Stimulated activated CD4-positive, alpha-beta T cell treated with anti-CD3 and anti-CD28 coated beads, Interleukin-15, amount 100 ng/mL, for 1 hour (primary cell): Measurements from ENCODE around the gene C4orf50.

ENCODE experiments used
- DNase-seq, 2 donors: peaks; one replicate each; pipeline ENCODE4 v3.0.0-alpha.2; 2020; ENCODE audit warnings: low read depth in 1 of 2, low spot score in 1 of 2

C4orf50 gene

DNA sequence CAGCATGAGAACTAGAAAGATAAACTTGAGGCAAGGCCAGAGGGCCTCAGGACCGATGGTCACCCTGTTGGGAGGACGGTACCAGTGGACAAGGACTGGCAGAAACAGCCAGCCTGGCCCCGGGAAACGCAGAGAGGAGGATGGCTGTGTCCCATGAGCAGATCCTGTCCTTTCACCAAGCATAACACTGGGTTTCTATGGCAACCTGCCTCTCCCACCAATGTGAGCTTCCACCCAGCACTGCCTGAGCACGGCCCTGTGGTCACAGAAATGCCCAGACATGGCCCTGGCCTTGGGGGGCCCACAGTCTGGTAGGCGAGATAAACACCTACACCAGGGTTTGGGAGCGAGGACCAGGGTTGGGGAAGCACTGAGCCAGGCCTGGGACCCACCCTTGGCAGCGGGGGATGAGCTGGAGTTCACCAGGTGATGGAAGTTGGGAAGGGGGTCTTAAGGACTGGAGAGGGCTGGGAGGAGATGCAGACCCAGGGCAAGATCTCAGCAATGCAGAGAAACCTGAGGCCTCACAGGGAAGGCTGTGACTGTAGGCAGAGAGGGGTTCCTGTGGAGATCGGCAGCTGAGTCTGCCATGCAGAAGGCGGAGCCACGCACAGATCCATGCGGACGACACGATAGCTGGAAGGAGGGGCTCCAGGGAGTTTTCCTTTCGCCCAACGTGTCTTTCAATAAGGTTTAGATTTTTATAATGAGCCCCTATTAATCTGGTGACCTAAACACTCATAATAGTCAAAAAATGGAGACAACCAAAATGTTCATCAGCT is 92.6 kb downstream of the C4orf50 start:
- no peak for DNase-seq

DNA sequence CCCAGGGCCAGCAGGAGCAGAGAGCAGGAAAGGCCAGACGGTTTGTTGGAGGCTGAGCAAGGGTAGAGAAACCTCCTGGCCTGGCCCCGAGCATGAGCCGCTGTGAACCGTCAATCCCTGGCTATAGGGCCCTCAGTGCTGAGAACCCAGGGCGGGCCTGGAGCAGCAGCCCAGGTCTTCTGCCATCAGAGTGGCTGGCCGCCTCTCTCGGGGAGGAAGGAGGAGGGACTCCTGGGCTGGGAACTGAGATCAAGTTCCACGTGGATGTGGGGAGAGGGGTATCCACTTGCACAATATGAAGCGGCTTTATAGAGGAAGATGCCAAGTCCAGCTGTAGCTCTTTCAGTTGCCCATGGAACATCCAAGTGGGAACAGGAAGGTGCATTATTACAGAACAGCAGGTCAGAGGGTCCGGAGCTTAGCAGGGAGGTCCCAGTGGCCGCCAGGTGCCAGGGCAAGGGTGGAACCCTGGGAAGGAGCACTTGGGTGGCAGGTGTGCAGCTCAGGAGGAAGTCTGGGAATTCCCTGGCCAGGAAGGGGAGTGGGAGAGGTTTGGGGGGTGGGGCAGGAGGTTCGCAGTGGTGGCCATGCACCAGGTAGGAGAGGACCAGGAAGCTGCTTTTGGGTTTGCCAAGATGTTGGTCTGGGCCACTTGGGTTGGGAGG is 93.6 kb downstream of the C4orf50 start:
- no peak for DNase-seq

DNA sequence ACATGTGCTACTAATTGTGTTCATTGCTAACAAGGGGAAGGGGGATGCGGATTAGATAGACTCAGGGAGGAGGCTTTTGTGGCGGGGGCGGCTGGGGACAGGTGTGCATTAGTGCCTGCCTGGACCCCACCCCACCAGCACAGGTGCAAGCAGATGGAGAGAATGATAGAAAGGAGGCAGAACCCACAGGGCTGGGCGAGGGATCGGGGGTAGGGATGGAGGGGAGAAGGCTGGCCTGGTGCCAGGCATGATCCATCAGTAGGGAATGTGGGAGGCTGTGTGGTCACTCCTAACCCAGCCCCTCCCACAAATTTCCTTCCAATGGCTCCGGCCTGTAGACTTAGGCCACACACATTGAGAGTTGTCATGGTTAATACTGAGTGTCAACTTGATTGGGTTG is 94.9 kb downstream of the C4orf50 start:
- DNase-seq, result no peak

DNA sequence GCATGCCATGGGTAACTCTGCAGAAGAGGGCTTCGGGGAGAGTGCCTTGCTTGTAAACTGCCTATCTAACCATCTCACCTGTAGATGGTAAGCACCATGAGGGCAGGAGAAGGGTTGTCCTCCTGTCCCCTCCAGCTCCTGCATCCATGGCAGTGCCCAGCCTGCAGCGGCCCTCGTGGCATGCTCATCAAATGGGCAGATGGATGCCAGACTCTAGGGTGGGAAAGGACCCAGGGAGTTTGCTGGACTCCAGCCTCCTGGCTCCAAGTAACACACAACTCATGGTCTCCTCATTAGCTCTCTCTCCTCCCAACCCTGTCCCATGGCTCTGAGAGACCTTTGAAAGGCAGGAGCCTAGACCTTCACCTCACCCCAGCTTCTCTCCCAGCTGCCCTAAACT is 95.7 kb downstream of the C4orf50 start:
- no peak for DNase-seq

DNA sequence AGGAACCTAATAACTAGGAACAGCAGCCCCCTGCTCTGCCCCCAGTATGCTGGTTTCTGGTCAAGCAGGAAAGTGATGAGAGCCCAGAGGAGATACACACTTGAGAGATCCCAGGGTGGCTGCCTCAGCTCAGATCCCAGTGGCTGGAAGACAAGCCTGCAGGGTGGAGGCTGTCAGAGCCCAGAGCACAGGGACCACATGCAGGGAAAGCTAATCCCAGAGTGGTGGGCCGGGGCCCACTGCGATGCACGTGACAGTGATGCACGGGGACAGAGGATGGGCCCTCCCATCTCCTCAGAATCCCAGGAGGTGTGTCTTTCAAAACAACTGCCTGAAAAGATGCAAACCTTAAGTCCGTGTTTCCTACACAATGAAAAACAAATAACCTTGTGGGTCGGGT is 96.2 kb downstream of the C4orf50 start:
- DNase-seq, result no peak

DNA sequence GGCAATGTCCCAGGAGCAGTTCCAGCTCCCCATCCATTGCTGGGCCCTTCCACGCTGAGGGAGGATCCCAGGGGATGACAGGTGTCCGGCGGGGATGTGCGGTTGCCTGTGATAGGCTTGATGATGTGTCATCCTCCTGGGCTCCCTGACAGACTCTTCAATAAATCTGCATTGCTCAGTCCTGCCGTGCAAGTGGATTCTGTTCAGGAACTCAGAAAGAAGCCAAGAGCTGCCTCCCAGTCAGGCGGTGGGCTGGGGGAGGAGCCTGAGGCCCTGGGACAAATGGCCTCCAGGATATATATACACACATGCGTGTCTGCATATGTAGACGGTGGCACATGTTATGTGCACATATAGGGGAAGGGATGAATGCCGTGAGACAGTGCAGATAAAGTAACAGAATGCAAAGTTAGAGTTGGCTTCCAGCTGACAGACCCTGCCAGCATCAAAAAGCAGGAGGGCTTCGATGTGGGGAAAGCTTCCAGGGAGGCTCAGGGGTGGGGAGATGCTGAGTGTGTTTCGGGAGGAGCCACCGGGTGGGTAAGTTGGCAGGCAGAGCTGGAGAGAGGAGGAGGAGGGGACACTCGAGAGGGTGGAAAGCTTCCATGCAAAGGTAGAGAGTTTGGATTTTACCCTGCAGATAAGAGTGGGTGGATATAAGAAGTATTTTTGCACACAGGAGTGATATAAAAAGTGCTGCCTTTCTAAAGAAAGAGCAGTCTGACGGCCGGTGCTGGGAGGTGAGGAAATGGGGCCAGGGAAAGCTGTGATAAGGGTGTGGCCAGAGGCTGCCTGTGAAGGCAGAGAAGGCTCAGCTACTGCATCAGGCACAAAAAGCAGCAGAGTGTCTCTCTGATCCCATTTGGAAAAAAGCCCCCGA is 96.9 kb downstream of the C4orf50 start:
- no peak for DNase-seq

DNA sequence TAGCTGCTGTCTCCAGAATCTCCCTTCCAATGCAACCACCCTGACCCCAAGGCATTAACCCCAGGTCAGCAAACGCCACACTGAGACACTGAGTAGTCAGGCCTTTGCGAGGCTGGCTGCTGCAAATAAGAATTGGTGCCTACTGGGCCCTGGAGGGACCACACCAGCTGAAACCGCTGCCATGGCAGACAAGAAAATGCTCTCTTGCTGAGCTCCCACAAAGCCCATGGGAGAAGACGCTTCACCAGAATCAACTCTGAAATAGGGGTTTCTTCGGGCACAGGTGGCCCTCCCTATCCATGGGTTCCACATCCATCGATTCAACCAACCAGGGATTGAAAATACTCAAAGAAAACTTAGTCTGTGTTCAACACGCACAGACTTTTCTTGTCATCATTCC is 98.7 kb downstream of the C4orf50 start:
- no peak for DNase-seq

DNA sequence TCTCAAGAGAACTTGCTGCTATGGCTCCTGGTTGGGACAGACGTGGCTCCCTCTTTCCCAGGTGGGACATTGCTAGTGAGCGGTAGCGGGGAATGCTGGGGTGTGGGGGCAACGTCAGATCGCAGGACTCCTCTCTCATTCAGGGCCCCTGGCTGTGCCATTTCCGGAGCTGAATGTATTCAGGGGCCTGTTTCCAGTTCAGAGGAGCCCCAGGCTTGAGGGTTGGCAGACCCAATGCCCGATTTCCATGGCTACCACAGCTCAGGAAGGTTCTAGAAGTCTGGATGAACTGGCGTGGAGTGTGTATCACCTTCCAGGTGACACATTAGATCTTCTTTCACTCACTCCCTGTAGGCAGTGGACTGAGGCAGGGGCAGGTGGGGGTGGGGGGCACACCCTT is 99.2 kb downstream of the C4orf50 start:
- DNase-seq, result no peak

DNA sequence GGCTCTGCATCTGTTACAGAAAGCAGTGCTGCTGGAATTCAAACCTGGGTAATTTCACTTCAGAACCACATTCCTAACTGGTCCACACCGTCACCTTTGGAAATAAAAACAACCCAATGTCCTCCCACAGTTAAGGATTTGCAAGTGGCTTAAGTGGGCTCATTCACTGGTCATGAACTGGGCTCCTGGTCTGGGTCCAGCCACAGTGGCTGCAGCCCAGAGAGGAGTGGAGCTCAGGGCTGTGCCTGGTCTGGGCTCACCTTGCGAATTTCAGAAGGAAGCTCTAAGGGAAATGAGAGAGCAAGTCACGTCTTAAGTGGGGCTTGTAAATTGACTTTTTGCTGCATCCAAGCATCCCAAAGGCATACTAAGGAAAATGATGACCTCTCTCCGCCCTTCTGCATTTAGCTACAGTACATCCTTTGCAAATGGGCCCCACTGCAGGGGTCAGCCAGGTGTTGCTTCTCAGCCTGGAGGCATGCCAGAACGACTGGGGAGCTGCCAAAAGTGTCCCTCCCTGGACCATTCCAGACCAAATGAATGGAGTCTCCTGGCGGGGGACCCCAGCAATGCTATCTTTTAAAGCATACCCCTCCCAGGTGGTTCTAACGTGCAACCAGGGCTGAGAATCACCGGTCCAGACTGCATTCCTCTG is 99.8 kb downstream of the C4orf50 start:
- no peak for DNase-seq

DNA sequence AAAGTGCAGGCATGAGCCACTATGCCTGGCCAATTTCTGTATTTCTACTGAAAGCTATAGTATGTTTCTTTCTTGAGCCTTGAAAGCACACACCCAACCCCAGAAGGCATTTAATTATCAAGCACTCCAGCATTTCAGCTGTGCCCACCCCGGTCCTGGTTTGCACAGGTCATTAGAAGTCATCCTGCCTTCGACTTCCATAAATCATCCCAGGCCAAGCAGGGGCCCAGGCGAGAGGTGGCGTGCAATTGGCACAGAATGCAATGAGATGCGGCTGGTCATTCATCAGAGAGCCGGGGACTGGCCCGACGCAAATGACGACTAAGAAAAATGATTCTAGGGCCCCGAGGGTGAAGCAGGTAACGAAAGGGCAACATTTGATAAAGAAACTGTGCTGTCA is 100.6 kb downstream of the C4orf50 start:
- no peak for DNase-seq

DNA sequence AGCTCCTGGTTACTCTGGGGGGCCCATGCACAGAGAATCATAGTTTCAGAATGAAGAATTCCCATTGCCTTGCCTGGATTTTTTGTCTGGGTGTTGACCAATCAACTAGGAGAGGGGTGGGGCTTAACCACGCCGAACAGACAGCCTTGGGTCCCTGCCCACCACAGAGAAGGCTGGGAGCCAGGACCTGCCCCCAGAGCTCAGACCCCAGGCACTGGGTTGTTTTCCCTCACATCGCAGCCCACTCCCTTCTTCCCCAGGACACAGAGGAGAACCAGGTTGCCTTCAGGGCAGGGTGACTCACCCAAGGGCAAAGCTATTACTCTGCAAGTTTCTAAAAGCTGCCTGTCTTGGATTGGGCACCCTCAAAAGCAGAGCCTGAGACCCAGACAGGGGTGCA is 102.0 kb downstream of the C4orf50 start:
- no peak for DNase-seq

DNA sequence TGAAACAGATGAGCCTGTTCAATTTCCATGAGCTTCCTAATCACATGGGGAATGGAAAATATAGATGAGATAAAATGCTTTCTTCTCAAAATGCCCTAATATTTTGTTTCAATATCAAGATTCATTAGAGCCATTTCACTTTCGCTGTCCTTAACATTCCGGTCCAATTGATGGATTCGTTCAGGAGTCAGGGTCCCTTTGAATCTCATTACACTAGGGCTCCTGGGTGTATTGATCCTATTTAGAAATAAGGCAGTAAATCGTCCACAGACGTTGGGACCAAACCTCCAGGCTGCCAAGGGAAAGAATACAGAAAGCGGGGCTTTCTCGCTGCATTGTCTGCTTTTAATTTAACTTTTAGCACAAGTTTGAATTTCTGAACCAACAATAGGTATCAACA is 104.8 kb downstream of the C4orf50 start:
- no peak for DNase-seq

DNA sequence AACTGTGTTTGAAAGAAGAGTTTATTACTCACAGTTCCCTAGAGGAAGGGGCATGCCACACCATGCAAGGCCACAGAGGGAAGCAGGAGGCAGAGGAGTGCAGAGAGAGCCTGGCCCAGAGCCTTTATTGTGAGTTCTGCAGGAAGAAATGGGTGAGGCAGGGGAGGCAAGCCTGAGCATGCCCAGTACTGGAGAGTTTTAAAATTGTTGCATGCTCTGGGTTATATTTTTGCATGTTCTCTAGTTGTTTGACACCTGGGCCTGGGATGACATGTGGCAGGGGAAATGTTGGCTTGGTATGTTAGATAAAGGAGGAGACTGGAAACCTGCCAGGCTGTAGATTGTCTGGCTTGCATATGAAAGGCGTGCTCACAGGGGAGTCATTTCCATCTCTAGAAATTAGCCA is 105.6 kb downstream of the C4orf50 start:
- no peak for DNase-seq

DNA sequence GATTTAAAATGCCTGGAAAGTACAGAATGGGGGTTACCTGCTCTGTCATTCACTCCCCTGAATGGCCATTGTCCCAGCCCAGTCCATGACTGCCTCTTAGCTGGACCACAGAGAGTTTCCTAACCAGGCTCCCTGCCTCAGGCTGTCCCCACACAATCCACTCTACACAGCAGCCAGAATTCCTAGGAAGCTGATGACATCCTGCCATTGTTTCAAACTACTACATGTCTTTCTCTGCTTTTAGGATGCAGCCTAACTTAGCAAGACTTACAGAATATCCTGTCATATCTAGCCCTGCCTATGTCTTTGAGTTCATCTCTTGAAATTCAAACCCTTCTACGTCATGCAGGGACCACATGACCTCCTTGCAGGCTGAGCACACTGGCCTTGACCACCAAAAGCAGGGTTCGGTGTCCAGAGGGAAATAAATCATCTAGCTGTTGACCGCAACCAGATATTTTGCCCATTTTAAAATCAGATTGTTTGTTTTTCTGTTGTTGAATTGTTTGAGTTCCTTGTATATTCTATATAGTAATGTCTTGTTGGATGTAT is 109.3 kb downstream of the C4orf50 start:
- no peak for DNase-seq

DNA sequence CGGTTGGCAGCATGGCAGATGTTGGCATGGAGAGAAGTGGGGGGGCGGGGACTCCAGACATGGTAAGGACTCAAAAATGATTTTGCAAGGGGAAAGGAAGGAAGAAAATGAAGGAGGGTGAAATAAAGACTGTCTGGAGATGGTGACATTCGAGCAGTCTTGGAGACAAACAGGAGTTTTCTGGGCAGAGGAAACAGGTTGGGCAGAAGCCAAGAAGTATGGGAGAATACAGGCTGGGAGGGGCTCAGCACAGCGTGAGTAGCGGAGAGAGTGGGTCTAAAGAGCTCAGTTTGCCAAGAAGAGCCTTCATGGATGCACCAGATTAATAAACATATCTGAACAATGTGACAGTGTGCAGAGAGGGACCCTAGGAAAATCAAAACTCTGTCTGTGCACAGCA is 112.0 kb downstream of the C4orf50 start:
- DNase-seq, result no peak

DNA sequence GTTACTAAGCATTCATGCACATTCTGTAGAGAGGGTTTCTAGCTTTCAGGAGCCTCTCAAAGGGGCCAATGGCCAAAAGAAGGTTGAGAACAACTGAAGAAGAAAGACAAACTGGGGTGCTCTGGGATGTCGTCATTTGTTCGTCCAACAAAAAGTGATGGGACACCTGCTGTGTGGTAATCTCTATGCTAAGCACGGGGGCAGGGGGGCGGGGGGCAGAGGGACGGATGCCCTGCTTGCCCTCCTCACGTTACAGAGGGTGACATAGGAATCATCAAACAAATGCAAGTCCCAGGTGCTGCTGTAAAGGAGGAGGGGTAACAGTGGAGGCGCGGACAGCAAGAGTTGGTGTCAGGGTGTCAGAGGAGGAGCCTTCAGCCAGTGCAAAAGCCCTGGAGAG is 112.5 kb downstream of the C4orf50 start:
- no peak for DNase-seq

DNA sequence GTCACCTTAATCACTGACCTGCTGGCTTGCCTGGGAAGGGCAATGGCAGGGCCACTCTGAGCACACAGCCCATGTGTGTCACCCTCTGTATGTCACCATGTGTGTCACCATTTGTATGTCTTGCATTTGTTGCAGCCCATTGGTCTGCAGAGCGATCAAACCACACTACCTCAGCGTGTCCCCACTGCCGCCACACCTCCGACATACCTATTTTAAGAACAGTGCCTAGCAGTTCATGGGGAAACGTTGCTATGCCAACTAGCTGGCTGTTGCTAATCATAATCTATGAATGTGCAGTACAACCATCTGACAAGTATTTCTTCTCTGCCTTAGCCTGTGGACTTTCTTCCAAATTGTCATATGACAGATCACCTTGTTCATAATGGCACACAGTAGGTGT is 117.4 kb downstream of the C4orf50 start:
- no peak for DNase-seq

DNA sequence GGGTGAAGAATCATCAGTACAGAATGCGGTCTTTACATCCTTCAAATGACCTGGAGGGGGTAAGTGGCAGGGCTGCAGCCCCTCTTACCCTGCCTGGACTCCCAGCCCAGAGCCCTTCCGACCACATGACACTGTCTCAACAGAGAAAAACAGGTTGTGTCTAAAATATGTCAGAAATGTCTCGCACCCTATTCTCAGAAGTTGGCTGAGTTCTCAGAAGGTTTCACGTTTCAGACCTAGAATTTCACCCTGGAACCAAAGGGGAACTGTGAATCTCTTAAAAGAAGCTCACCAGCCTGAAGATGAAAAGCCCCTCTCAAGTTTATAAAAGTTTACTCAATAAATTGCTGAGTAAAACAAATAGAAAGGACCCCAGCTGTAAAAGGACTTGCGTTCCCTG is 118.3 kb downstream of the C4orf50 start:
- DNase-seq, result no peak

DNA sequence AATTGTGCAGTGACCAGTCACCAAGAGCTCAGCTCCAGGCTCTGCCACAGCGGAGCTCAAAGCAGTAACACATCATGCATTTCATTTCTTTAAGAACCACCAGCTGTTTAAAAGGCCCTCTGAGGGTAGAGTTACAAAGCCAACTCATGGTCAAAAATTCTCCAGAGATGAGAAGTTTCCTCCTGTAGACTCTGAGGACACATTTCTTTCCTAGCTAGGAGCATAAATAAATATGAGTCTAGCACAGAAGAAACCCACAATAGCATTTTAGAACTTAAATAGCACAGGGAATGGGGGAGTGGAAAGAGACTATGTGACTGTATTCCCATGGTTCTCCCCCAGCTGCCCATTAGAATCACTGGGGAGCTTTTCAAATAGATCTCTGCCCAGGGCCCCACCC is 118.8 kb downstream of the C4orf50 start:
- no peak for DNase-seq

DNA sequence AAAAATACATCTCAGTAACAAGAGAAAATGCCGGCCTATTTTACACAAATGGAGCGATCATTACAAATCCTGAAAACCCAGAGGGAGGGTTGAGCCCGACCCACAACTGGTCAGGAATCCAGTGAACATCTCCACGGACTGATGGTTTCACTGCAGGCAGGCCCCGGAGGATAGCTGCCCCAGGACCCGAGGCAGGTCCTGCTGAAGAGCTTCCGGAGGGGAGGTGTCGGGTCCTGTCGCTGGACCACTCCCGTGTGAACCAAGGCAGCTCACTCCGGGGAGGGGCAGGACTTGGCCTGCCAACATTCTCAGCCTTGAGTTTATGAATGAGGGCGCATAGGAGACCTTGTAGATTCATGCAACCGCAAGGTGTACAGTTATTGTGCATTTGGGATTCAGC is 120.6 kb downstream of the C4orf50 start:
- no peak for DNase-seq

DNA sequence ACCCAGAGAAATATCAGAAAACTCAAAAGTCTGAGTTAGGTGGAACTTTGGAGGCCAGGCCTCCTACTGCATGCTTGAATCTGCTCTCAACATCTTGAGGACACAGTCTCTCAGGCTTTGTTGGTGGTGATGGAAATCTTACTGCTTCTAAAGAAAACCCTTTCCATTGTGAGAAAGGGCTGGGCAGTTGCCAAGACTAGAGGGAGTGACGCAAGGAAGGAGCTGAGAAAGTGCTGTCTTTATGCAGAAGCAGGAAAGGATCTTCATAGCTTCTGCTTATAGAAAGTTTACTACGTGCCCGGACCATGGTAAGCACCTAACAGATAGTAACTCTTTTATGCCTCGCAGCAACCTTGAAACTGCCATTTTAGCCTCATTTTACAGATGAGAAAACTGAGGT is 122.9 kb downstream of the C4orf50 start:
- DNase-seq, result no peak
